RKO (cell line): ENCODE data around the gene ASAP3.

Experiments
- DNase-seq: peaks from one replicate; pipeline ENCODE4 v3.0.0-alpha.2; 2016; ENCODE audit warnings: low spot score

The ASAP3 gene

DNA sequence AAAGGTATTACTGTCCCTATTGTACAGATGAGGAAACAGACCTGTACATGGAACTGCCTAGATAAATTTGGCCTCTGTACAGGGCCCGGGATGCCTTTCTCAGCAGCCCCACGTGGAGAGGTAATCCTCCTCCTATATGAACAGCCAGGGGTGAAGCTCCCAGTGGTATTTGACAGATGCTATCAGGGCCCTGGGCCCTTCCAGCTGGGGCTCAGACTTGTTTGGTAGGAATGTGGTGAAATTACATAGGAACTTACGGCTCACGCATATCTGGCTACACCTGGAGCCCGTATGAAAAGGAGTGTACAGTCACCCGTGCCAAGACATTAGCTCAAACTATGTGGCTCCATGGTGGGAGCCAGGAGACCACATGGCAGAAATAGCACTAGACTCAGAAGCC, 34.7 kb downstream of the ASAP3 start:
- DNase-seq, result no peak

DNA sequence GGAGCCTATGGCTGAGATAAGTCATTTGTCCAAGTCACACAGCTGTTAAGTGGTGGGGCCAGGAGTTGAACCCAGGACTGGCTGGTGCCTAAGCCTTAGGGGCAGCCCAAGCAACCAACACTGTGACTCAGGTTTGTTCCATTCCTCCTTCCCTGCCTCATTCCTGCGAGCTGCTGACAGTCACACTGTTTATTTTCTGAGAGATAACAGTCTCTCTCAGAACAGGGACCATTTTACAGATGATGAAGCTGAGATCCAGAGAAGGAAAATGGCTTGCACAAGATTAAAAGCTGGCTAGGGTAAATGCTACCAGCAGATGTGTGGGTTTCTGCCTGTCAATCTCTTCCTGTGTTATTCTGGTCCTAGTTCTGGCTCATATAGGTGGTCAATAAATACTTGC, 35.1 kb downstream of the ASAP3 start:
- no peak for DNase-seq

- no peak for DNase-seq
These were observed 37.2 kb downstream of the ASAP3 start for GRCh38 chr1:23446661-23447310.

DNA sequence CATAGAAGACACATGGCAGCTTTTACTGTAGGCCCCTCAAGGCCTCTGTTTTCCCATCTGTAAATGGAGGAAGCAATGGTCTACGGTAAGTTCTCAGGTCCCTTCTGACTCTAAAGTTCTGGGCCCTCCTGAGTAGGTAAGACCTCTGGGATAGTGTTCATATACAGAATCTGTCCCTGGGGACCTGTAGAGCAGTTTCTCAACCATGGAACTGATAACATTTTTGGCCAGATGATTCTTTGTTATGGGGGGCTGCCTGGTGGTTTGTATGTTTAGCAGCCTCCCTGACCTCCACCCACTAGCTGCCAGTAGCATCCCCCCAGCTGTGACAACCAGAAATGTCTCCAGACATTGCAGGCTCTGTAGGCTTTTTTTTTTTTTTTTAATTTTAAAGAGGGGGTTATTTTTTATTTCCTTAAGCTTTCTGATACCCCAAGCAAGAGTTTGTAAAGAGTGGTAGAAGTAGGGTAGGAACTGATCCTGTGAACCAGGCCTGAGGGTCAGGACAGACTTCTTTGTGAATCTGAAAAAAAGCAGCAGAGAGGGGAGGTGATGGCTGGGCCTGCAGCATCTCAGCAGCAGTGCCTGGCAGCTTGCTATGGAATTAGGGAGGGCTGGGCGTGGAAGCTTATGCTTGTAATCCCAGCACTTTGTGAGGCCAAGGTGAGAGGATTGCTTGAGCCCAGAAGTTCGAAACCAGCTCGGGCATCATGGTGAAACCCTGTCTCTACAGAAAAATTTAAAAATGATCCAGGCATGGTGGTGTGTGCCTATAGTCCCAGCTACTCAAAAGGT, 39.2 kb downstream of the ASAP3 start:
- no peak for DNase-seq

GRCh38 chr1:23444104-23444533, 39.9 kb downstream of the ASAP3 start:
- no peak for DNase-seq

DNA sequence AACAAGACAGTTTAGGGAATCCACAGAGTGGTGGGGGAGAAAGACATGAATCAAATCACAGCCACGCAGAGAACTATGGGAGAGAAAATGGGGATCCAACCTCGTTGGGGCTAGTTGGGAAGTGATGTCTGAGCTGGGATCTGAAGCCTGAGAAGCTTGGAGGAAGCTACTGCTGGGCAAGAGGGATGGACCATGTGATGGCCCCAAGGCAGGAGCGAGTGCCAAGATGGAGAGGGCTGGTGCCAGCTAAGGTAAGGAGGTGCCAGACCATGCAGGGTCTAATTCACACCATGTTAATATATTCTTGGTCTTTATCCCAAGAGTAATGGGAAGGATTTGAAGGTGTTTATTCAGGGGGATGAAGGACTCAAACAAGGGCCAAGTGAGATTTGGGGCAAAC, 41.2 kb downstream of the ASAP3 start:
- DNase-seq, result no peak

DNA sequence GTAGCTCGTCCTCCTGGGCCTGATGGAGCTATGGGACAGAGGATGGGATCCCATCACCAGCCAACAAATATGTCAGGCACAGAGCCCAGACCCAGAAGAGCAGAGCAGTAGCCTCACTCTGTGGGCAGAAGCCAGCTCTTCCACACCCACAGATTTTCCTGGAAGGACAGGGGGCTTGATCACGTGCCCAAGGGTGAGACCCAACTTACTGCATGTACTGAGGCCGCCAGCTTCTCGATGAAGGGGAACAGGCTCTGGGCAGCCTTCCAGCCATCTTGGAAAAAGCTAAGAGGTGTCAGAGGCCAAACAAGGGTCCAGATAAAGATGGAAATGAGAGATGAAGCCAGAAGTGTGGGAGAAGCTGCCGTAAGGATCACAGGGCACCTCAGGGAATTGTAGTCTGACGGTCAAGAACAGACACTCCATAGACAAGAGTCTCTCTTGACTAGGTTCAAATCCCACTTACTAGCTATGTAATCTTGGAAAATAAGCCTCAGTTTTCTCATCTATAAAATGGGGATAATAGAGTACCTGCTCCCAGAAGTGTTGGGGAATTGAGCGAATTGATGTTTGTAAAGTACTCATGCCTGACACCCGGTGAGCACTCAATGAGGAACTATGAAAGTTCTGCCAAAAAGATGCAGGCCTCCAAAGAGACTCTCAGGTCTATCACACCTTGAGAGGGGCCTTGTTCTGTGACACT, 42.4 kb downstream of the ASAP3 start:
- DNase-seq, result no peak

- no peak for DNase-seq
These were observed 45.4 kb downstream of the ASAP3 start for GRCh38 chr1:23438545-23438944.

GRCh38 chr1:23437355-23437664, 46.7 kb downstream of the ASAP3 start:
- DNase-seq, result no peak

- no peak for DNase-seq
These were observed 47.2 kb downstream of the ASAP3 start for GRCh38 chr1:23436520-23437354.

DNA sequence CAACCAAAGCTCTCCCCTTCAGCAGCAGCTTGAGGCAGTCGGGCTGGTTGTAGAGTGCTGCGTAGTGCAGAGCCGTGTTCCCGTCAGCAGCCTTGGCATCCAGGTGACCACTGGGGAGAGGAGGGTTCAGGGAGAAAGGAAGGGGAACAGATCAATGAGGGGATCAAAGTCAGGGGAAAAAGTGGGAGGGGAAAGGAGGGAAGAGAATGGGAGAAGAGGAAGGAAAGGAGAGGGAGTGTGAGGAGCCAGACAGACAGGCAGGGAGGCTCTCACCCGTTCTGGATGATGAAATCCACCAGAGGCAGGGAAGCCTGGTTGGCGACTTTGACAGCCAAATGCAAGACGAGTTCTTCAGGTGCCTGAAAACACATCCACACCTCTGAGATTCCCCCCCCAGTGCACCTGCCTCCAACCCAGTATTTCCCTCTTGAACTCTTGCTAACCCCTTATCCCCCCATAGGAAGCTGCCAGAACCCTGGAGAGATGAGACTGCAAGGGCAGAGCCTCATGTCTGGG, 49.7 kb downstream of the ASAP3 start:
- DNase-seq, result no peak

- DNase-seq, result no peak
These were observed 50.9 kb downstream of the ASAP3 start for GRCh38 chr1:23433122-23433521.

GRCh38 chr1:23431431-23431830, 52.5 kb downstream of the ASAP3 start:
- no peak for DNase-seq

GRCh38 chr1:23430803-23431202, 53.2 kb downstream of the ASAP3 start:
- no peak for DNase-seq

DNA sequence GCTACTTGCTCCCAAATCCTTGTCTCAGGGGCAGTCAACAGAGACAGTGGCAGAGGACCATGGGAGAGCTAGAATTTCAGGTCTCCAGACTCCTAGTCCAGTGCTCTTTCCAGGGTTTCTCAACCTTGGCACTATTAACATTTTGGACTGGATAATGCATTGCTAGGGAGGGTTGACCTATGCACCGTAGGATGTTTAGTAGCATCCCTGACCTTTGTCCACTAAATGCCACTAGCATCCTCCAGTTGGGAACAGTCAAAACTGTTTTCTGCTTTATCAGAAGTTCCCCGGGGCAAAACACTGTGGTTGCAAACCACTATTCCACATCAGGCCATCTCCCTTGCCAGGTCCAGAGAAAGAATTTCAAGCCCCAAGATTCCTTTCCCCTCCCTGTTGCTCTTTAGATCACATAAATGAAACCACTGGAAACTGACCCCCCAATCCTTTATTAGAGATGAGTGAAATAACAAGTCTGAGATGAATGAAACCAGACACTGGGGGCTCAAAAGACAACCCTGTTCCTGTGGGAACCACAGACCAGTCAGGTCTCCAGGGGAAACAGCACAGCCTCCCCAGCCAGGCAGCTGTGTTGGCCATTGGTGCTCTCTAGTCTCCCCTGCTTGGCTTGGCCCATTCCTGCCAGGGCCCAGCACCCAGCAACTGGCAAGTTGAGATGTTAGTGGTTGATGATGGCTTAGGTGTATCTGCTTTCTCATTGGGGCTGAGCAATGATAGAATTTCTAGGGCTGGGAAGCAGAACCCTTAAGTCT, 55.7 kb downstream of the ASAP3 start:
- DNase-seq, result no peak

GRCh38 chr1:23427550-23427949, 56.4 kb downstream of the ASAP3 start:
- DNase-seq, result no peak

DNA sequence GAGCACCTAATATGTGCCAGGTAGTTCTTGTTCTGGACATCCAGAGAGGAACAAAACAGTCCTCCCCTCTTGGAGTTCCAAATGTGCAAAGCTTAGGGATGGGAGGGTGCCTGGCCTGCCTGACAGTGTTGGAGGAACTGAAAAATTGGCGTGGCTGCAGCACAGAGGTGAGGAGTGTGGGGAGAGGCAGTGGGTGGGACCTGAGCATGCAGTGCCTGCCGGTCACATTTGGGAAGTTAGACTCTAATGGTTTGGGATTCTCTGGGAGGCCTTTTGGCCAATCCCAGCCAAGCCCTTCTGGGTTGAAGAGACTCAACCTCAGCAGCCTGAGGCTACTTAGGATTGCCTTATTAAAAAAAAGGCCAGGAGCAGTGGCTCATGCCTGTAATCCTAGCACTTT, 57.2 kb downstream of the ASAP3 start:
- no peak for DNase-seq

DNA sequence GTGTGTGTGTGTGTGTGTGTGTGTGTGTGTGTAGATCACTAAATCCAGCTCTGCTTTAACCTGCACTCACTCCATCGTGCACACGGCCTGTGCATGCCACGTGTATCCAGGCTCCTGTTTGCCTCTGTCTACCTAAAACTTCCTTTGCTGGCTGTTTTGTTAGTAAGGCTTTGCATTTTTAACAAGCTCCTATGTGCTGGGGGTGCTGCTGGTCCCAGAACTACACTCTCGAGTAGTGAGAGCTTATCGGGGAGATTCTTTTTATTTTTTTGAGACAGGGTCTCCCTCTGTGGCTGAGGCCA, 58.8 kb downstream of the ASAP3 start:
- DNase-seq, result no peak

- no peak for DNase-seq
These were observed 59.4 kb downstream of the ASAP3 start, which contains the start of gene TCEA3 for GRCh38 chr1:23424293-23425192. Gene TCEA3, minus strand, starts transcription at chr1:23424748. Its CDS starts 115 bp downstream, at chr1:23424633.
